ENCODE data around the gene GCDH. TPM values are rescaled to one million over a fixed set of nuclear protein-coding genes. Genes with fewer than 3 reads are reported as not detected.
A peak's percentile ranks its signal among the peaks of the same experiment; 100 is the strongest.
"Not testable (repeated sequence)": the region's sequence is repeated elsewhere in the genome, so short reads cannot be mapped to it uniquely, and the experiment has no call there.

GCDH gene
- total RNA-seq: 10 to 100 TPM; 20.8 to 22.8 TPM
- long read RNA-seq, transcript GCDH-201 (12 exons, 1,956 nt): major isoform, 15 of 19 reads
- long read RNA-seq, partial matches to known transcripts: 1 of 19 reads
- long read RNA-seq, other reads (novel, unspliced or antisense): 1 of 19 reads

DNA sequence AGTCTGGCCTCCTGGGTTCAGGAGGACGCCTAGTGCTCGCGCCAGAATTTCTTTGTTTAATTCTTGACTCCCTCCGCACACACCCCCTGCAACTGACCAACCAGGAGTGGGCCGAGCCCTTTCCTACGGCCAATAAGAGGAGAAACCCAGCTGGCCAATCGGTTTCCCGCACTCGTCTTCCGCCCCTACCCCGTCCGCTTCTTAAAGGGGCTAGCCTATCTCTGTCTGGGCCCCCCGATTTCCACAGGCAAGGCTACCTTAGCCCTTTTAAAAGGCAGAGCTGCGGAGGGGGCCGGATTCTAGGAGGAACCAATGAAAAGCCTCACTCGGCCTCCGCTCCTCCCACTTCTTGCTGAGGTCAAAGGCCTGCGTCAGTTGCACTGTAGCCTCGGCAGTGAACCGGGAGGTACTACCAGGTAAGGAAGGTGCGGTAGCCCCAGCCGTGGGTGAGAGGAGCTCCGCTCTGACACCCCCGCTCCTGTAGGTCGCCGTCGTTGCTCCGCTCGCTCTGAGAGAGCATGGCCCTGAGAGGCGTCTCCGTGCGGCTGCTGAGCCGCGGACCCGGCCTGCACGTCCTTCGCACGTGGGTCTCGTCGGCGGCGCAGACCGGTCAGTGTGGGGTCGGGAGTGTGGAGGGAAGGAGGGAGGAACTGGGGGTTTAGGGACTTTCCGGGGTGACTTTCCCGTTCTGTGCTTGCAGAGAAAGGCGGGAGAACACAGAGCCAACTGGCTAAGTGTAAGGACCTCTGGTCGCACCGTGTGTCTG, at the start of gene GCDH:
Gene GCDH (plus strand): TSS at position 374 of the 766 bp plus-strand sequence. CDS start 145 bp downstream, at position 519.
- ATAC-seq (peak; percentile 95), DNase-seq (peak; percentile 97 to 99)
- intact Hi-C loops (cut with DNase I, micrococcal nuclease): no loop called here

DNA sequence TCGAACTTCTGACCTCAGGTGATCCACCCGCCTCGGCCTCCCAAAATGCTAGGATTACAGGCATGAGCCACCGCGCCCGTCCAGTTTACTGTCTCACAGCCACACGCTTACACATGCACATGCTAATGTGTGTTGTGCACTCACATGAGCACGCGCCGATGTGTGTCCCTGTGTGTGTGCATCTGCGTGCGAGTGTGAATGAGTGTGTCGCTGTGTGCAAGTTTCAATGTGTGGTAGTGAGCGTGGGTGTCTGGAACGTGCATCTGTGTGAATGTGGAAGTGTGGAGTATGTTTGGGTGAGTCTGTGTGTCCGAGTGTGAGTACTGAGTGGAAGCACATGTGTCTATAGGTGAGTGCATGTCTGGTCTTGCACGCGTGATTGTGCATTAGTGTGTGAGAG, 48.4 kb upstream of the GCDH start:
- ATAC-seq (no peak), DNase-seq (no peak)
- intact Hi-C loops (cut with DNase I, micrococcal nuclease): loop anchor here (10.0 kb wide), 1 partner anchor 78 kb away; no protein-coding TSS in a partner anchor

DNA sequence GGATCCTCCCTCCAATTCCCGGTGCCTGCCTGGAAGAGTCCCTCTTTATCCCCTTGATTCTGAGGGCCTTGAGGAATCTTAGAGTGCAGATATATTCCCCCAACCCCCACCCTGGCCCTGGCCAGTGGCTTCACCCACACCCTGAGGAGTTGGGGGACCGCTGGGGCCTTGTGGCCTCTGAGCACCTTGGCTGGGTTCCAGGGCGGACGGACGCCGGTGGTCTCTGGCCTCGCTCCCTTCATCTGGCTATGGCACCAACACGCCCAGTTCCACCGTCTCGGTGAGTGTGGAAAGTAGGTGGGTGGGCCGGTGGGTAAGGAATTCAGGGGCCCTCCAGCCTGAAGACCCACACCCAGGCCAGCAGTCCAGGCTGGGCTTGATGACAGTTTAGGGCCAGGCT, 47.6 kb upstream of the GCDH start:
- intact Hi-C loops (cut with DNase I, micrococcal nuclease): loop anchor here (10.0 kb wide), 1 partner anchor 79 kb away; no protein-coding TSS in a partner anchor
- DNase-seq (no peak), ATAC-seq (no peak)

DNA sequence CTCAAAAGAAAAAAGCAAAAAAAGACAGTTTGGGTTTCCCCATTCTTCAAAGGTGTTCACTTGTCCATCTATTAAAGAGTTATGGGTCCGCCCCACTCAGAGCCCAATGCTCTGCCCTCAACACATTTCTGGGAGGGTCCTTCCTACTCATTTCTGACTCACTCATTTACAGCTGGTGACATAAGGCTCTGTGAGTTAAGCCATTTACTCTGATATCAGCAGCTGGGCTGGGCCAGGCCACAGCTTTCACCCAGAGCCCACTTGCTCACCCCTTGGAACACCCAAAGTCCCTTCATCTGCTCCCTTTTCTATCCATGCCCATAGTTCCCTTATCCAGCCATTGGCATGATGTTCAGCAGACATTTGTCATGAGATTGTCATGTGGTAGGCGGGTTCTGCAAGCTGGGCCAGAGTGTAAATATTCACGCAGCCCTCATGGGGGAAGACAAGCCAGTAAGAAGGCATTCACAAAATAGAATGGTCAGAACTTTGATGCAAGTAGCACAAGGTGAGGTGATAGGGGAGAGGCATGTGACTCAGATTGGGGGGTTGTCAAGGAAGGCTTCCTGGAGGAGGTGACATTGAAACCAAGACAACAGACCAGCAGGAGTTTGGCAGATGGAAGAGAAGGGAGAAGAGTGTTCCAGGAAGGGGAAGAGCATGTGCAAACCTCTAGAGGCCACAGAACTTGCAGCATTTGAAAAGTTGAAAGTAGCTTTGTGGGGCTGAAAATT, 46.8 kb upstream of the GCDH start:
- no peak for DNase-seq
- intact Hi-C loops (cut with DNase I, micrococcal nuclease): loop anchor here (10.0 kb wide), 1 partner anchor 79 kb away; no protein-coding TSS in a partner anchor
- no peak for ATAC-seq

DNA sequence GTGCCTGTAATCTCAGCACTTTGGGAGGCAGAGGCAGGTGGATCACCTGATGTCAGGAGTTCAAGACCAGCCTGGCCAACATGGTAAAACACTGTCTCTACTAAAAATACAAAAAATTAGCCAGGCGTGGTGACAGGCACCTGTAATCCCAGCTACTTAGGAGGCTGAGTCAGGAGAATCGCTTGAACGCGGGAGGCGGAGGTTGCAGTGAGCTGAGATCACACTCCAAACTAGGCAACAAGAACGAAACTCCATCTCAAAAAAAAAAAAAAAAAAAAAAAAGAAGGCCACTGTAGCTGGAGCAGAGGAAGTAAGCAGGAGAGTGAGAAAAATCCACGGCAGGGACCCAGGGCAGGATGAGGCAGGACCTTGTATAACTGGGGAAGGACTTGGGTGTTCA, 44.3 kb upstream of the GCDH start:
- ATAC-seq, DNase-seq: not testable (repeated sequence)
- intact Hi-C loops (cut with DNase I, micrococcal nuclease): loop anchor here (10.0 kb wide), 1 partner anchor 82 kb away; no protein-coding TSS in a partner anchor

DNA sequence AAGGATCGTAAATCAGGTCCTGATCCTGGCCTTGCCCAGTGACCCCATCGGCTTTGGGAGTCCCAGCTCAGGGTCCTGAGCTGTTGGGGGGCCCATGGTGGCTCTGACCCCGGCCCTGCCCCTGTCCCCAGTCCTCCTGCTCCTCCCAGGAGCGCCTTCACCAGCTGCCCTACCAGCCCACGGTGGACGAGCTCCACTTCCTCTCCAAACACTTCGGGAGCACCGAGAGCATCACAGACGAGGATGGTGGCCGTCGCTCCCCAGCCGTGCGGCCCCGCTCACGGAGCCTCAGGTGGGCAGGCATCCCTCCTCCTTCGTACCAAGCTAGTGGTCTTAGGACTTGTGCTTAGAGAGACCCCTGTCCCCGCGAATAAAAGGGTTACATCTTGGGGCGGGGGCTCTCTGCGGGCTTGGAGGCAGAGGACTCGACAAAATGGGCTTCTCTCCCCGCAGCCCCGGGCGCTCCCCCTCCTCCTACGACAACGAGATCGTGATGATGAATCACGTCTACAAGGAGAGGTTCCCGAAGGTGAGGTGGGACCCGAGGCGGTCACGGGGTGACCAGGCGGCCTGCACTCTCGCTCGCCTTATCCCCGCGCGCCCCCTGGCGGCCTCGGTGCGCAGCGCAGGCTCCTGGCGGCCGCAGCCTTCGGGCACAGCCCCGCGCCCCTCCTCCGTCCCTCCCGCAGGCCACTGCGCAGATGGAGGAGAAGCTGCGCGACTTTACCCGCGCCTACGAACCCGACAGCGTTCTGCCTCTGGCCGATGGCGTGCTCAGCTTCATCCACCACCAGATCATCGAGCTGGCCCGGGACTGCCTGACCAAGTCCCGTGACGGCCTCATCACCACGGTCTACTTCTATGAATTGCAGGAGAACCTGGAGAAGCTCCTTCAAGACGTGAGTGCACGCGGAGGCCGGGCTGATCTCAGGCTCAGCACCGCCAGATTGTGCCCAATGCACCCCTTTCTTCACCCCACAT, 43.5 kb upstream of the GCDH start:
- ATAC-seq (peak; percentile 99), DNase-seq (peak; percentile 72 to 86)
- intact Hi-C loops (cut with DNase I, micrococcal nuclease): loop anchor here (10.0 kb wide), 1 partner anchor 83 kb away; no protein-coding TSS in a partner anchor

DNA sequence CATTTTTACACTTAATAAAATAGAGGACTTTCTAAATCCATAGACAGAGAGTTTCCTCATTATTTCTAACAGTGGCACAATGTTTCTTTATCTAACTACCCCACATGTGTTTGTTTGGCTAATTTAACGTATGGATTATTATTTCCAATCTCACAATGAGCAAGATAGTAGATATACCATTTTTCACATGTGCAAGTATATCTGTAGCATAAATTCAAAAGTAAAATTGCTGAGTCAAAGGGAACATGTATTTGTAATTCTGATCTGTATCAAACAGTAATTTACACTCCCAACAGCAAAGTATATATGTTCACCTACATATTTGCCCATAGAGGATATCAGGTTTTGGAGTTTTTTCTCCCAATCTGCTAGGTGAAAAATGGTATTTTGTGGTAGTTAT, 34.3 kb upstream of the GCDH start:
- ATAC-seq: no peak
- intact Hi-C loops (cut with DNase I, micrococcal nuclease): no loop called here

DNA sequence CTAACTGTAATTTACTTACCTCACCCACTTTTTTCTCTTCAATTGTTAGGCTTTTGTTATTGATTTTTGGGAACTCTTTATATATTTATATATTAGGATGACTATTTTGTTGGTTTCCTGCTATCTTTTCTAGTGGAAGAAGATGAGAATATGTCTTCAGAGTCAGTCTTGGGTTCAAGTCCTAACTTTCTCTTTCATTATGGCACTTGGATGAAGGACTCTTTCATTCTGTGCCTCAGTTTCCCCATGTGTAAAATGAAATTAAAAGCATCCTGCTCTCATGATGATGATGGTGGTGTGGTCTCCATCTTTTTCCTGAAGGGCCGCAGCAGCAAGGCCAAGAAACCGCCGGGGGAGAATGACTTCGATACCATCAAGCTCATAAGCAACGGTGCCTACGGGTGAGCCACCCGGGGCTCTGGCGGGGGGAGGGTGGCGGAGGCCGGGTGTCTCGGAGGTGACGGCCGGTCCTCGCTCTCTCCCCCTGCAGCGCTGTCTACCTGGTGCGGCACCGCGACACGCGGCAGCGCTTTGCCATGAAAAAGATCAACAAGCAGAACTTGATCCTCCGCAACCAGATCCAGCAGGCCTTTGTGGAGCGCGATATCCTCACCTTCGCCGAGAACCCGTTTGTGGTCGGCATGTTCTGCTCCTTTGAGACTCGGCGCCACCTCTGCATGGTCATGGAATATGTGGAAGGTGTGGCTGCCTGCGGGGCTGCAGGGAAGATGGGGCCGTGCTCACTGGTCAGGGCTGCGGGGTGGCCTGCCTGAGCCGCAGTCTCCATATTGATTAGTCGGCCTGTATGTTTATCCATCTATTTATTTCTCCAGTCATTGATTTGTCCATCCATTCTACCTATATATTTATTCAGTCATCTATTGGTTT, 32.7 kb upstream of the GCDH start:
- DNase-seq (no peak), ATAC-seq (no peak)
- intact Hi-C loops (cut with DNase I, micrococcal nuclease): no loop called here

More for the DNA sequence above, 34.3 kb upstream of the GCDH start:
- no peak for DNase-seq

DNA sequence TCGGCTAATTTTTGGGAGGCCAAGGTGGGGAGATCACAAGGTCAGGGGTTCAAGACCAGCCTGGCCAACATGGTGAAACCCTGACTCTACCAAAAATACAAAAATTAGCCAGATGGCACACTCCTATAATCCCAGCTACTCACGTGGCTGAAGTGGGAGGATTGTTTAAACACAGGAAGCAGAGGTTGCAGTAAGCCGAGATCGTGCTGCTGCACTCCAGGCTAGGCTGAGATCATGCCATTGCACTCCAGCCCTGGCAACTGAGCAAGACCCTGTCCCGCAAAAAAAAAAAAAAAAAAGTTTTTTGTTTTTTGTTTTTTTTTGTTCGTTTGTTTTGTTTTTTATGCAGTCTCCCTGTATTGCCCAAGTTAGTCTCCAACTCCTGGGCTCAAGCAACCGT, 31.4 kb upstream of the GCDH start:
- no peak for ATAC-seq
- intact Hi-C loops (cut with DNase I, micrococcal nuclease): no loop called here
- no peak for DNase-seq

DNA sequence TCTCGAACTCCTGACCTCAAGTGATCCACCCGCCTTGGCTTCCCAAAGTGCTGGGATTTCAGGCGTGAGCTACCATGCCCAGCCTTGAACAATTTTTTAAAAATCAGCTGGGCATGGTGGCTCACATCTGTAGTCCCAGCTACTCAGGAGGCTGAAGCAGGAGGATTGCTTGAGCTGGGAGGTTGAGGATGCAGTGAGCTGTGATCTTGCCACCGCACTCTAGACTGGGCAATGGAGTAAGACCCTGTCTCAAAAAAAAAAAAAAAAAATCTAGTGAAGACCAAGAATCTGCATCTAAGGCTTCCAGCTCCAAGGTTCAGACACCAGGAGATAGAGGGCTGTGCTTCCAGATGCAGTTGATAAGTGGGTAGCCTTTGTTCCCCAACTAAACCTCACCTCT, 26.8 kb upstream of the GCDH start:
- DNase-seq (no peak), ATAC-seq (no peak)
- intact Hi-C loops (cut with DNase I, micrococcal nuclease): no loop called here

DNA sequence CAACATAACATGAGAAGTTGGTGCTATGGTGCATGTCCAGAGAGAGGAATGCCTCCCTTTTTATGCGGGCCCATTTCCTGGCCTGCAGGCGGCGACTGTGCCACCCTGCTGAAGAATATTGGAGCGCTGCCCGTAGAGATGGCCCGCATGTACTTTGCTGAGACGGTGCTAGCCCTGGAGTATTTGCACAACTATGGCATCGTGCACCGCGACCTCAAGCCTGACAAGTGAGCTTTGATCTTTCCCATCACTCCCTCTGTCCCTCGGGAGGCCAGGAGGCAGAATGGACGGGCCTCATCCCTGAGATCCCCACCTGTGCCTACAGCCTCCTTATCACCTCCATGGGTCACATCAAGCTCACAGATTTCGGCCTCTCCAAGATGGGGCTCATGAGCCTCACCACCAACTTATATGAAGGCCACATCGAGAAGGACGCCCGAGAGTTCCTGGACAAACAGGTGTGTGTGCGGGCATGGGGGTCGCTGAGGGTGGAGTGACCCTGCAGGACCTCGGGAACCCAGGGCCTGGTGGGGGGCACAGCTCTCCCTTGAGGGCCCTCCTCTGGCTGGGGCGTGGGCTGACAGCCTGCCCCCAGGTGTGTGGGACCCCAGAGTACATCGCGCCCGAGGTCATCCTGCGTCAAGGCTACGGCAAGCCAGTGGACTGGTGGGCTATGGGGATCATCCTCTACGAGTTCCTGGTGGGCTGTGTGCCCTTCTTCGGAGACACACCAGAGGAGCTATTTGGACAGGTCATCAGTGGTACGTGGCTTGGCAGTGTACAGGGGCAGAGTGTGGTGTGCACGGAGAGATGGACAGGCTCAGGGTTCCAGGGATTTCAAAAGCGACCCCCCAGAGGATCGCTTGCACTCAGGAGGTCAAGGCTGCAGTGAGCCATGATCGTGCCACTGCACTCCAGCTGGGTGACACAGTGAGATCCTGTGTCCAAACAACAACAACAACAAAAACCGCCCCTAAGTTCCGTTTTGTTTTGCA, 25.9 kb upstream of the GCDH start:
- DNase-seq: no peak
- intact Hi-C loops (cut with DNase I, micrococcal nuclease): no loop called here
- ATAC-seq: peak; percentile 39

DNA sequence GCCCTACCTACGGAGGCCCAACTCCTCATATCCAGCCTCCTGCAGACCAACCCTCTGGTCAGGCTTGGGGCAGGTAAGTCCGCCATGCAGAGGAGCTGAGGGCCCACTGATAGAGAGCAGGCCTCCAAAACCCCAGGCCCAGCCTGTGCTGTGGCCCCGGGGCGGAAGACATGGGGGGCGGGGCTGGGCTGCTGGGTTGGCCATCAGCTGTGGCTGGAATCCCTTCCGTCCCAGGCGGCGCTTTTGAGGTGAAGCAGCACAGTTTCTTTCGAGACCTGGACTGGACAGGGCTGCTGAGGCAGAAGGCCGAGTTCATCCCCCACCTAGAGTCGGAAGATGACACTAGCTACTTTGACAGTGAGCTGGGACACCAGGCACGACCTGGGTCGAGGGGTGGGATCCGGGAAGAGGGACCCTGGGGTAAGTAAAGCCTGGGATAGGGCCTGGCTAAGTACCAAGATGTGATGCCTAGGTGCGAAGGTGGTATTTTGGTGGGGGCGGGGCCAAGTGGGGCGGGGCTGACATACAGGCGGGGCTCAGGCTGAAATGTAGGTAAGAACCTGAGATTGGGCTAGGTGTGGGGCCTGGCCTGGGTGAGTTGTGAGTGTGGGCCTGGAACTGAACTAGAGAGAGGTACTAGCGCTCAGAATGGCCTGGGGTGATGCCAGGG, 25.1 kb upstream of the GCDH start:
- intact Hi-C loops (cut with DNase I, micrococcal nuclease): no loop called here
- ATAC-seq (no peak), DNase-seq (no peak)

DNA sequence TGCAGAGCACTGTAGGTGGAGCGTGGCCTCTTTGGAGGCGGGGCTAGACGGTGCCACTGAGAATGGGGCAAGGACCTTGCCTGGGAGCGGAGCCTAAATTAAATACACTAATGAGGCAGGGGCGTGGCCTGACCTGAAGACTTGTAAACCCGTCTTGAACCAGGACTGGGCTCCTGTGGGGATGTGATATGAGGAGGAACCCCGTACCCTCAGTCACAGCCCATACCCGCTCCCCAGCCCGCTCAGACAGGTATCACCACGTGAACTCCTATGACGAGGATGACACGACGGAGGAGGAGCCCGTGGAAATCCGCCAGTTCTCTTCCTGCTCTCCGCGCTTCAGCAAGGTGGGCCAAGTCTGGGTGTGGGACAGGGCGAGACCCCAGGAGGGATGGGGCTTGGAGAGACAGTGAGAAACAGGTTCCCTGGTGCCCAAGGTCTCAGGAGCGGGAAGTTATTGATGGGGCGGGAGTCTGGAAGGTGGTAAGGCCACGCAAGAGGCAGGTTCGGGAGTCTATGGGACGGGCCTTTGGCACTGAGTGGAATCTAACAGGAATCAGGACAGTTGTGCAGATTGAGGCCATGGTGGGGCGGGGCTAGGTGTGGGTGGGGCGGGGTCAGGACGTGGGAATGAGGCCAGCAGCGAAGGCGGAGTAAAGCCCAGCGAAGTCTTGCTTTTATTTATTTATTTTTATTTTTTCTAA, 24.4 kb upstream of the GCDH start:
- DNase-seq: no peak
- intact Hi-C loops (cut with DNase I, micrococcal nuclease): no loop called here
- ATAC-seq: peak; percentile 69

DNA sequence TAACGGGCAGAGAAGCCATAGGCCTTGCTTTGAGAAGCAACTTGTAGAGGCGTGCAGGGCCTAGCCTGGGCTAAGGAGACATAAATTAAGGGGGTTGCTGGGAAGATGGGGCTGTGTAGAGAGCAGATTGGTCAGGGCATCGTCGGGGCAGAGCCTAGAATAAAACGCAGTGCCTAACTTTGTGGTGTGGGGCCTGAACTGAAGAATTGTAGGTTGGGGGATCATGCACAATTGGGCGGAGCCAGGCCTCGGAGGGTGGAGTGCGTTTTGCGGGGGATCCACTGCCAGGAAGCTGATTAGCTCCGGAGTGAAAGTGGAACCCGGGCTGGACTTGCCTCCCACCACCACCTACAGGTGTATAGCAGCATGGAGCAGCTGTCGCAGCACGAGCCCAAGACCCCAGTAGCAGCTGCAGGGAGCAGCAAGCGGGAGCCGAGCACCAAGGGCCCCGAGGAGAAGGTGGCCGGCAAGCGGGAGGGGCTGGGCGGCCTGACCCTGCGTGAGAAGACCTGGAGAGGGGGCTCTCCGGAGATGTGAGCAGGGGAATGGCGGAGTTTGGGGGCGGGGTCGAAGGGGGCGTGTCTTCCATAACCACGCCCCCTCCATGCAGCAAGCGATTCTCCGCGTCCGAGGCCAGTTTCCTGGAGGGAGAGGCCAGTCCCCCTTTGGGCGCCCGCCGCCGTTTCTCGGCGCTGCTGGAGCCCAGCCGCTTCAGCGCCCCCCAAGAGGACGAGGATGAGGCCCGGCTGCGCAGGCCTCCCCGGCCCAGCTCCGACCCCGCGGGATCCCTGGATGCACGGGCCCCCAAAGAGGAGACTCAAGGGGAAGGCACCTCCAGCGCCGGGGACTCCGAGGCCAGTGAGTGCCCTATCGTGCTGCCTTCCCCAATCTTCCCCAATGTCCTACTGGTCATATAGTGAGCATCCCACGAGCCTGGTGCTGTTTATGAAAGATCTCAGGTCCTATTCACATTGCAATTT, 23.6 kb upstream of the GCDH start:
- intact Hi-C loops (cut with DNase I, micrococcal nuclease): no loop called here
- peak; percentile 85 for ATAC-seq
- DNase-seq: peak; percentile 69 to 81
